ENCODE measurements around the gene MPHOSPH6.

MPHOSPH6 gene

DNA sequence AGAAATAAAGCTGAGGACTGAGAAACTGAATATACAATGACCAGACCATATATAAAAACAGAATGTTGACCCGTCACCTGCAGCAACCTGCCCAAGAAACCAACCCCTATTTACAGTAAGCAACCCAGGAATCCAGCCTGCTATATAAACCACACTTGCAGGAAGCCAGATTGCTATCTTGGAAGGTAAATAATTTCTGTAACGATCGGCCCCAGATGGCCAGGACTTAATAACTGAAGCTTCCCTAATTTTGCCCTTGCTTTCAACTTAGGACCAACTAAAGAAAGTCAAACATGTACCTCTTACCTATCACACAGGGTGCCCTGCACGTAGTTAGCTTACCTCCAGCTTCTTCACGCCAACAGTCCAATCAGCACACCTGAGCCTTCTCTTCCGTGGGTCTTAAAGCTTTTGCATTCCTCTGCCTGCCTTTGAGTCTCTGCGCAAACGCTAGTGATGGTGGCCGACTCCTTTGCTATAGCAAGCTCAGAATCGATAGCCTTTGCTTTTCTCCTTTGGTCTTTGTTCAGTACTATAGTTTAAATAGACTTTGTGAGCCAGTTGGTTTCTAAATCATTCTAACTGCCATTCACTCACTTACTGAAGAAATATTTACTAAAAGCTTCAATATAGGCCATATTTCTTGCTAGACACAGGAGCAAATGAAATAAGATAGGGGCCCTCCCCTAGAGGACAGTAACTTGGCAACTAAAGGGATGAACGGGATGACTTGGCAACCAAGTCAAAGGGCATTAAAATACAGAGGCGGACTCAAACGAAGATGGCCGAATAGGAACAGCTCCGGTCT, 31.3 kb downstream of the MPHOSPH6 start:
- no peak for DNase-seq (ENCODE audit: low read depth)
- no peak overlapping the region for H3K4me3 ChIP-seq (ENCODE audit: low read depth, low read length)
- TF ChIP-seq, protein P1, sequence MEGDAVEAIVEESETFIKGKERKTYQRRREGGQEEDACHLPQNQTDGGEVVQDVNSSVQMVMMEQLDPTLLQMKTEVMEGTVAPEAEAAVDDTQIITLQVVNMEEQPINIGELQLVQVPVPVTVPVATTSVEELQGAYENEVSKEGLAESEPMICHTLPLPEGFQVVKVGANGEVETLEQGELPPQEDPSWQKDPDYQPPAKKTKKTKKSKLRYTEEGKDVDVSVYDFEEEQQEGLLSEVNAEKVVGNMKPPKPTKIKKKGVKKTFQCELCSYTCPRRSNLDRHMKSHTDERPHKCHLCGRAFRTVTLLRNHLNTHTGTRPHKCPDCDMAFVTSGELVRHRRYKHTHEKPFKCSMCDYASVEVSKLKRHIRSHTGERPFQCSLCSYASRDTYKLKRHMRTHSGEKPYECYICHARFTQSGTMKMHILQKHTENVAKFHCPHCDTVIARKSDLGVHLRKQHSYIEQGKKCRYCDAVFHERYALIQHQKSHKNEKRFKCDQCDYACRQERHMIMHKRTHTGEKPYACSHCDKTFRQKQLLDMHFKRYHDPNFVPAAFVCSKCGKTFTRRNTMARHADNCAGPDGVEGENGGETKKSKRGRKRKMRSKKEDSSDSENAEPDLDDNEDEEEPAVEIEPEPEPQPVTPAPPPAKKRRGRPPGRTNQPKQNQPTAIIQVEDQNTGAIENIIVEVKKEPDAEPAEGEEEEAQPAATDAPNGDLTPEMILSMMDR (IDR thresholded peaks at IDR 0.05; ENCODE audit: low read depth, low read length, missing control alignments): no peak

DNA sequence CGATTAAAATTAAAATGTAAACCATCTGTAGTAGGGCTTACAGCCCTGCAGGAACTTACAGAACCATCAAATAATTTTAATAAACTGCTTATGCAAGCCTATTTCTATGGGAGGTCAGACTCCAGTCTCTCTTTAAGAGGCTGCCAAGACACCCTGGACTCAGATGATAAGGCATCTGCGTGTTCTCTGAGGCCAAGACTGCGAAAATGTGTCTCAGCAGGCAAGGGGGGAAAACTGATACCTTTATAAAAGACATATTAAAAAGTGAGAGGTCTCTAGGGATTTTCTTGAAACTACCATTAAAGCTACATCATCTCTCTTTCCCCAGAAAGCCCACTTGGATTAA, 32.2 kb downstream of the MPHOSPH6 start:
- DNase-seq (ENCODE audit: low read depth): no peak
- no peak overlapping the region for H3K4me3 ChIP-seq (ENCODE audit: low read depth, low read length)
- TF ChIP-seq, protein P1 (IDR thresholded peaks at IDR 0.05; ENCODE audit: low read depth, low read length, missing control alignments): no peak

DNA sequence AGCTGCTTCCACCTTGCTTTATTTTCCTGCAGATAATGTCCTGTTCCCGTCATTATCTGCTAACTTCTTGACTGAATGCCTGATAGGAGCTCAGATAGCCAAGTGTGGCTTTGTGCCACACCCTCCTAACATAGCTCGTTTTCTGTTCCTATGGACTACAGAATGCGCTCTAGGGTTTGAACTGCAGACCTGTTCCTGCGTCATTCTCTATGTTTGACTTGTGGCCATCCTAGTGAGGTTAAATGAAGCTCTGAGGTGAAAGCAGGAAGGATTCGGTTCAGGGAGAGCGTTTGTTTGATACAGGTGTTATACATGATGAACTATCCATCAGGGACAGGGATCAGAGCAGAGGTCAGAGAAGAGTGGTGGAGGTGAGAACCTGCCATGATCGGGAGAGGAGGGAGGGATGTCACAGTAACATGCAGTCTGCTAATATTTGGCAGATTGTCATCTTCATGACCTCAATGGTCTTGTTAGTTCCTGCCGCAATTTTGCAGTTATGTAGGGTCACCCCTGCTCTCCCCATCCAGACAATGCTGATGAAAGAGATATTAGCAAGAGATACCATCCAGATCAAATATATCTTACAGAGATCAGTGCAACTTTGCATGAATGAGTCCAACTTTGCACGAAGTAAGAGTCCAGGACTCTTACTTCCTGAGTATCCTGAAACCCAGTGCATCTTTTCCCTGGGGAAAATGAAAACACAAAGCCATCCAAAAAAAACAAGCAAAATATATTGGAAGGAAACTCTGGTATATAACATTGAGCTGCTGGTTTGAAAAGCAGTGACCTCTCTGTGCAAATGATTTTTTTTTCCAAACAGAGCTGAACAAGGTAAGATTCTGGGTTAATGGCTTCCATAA, 32.8 kb downstream of the MPHOSPH6 start:
- no peak overlapping the region for H3K4me3 ChIP-seq (ENCODE audit: low read depth, low read length)
- no peak for DNase-seq (ENCODE audit: low read depth)
- TF ChIP-seq, protein P1 (IDR thresholded peaks at IDR 0.05; ENCODE audit: low read depth, low read length, missing control alignments): no peak

DNA sequence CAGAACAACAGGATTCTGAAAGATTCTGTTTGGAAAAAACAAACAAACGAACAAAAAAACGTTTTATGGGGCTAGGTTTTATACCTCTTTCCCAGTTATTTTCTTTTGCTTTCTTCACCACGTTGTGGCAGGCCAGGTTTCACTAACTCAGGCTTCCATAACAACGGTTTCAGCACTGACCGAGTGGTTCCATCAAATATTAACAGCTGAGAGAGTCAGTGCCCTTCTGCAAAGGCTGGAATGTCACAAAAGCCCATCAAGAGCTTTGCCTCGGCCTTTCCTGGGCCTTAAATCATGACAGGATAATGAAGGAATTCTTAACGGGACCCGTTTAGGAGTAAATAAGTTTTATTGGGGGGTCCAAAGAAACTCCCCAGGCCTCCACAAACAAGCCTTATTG, 34.2 kb downstream of the MPHOSPH6 start:
- TF ChIP-seq, protein P1 (IDR thresholded peaks at IDR 0.05; ENCODE audit: low read depth, low read length, missing control alignments): no peak
- H3K4me3 ChIP-seq (ENCODE audit: low read depth, low read length): no peak overlapping the region
- DNase-seq (ENCODE audit: low read depth): no peak

DNA sequence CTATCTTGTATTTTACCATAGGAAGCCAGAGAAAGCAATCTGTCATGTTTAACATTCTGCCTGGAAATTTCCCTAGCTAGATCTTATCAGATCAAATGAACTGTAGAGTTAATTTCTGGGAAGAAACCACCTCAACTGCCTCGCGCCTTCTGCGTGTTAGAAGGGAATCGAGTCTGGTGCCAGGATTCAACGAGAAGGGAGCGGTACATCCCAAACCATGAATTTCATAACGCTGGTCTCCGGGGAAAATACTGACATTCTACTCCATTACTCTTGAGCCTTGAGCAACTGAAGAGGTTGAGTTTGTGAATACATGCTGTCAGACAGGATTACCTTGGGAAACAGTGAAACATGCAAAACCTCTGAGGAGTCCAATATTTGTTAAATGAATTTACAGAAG, 35.2 kb downstream of the MPHOSPH6 start:
- TF ChIP-seq, protein P1 (IDR thresholded peaks at IDR 0.05; ENCODE audit: low read depth, low read length, missing control alignments): no peak
- no peak overlapping the region for H3K4me3 ChIP-seq (ENCODE audit: low read depth, low read length)
- DNase-seq (ENCODE audit: low read depth): no peak

DNA sequence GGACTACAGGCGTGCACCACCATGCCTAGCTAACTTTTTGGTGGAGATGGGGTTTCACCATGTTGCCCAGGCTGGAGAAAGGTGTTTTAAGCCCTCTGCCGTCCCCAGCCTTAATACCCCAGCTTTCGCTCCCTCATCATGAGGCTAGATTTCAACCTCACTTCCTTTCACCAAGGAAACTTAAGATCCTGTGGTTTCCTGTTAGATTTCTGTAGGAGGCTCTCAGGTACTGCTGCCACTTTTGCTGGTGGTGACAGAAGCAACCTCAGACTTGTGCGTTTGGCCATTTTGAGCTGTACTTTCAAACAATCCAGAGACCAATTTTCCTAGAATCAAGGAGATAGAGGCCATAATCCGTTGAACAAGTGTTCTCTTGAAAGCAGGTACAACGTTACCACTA, 36.2 kb downstream of the MPHOSPH6 start:
- H3K4me3 ChIP-seq (ENCODE audit: low read depth, low read length): no peak overlapping the region
- TF ChIP-seq, protein P1 (IDR thresholded peaks at IDR 0.05; ENCODE audit: low read depth, low read length, missing control alignments): no peak
- DNase-seq (ENCODE audit: low read depth): no peak
